KMS-11 (cell line): ENCODE results near the gene S100A7.

Experiments
- H2AFZ ChIP-seq: fragments of 200-600 bp; sonication (generic); 2 replicates; pipeline ENCODE4 v1.6.1; 2016; ENCODE audit warnings: antibody characterized with exemption, mixed run types, low read depth
- H3K27ac ChIP-seq: fragments of 200-600 bp; sonication (generic); 2 replicates; pipeline ENCODE4 v1.6.1; 2016; ENCODE audit warnings: mild to moderate bottlenecking, mixed run types
- H3K27me3 ChIP-seq: fragments of 200-600 bp; sonication (generic); 2 replicates; pipeline ENCODE4 v1.6.1; 2017; ENCODE audit warnings: mild to moderate bottlenecking, low read depth, mixed run types, moderate library complexity; ENCODE audit not compliant: insufficient read depth
- H3K36me3 ChIP-seq: fragments of 200-600 bp; sonication (generic); 2 replicates; pipeline ENCODE4 v1.6.1; 2017; ENCODE audit warnings: mild to moderate bottlenecking, mixed run types; ENCODE audit not compliant: insufficient read depth
- H3K4me1 ChIP-seq: fragments of 200-600 bp; sonication (generic); 2 replicates; pipeline ENCODE4 v1.6.1; 2016; ENCODE audit warnings: mild to moderate bottlenecking, low read depth, mixed run types; ENCODE audit not compliant: poor library complexity, severe bottlenecking
- H3K4me2 ChIP-seq: fragments of 200-600 bp; sonication (generic); 2 replicates; pipeline ENCODE4 v1.7.0; 2016; ENCODE audit warnings: mild to moderate bottlenecking, mixed run types
- H3K4me3 ChIP-seq: fragments of 200-600 bp; sonication (generic); IDR thresholded peaks from 2 replicates; pipeline ENCODE4 v1.6.1; 2017; ENCODE audit warnings: low read depth, low read length, mixed read lengths; ENCODE audit not compliant: insufficient read depth
- H3K79me2 ChIP-seq: fragments of 200-600 bp; sonication (generic); 2 replicates; pipeline ENCODE4 v1.6.1; 2016; ENCODE audit warnings: low read depth, mixed run types; ENCODE audit not compliant: insufficient read depth
- H3K9ac ChIP-seq: fragments of 200-600 bp; sonication (generic); 2 replicates; pipeline ENCODE4 v1.6.1; 2016; ENCODE audit warnings: mild to moderate bottlenecking, mixed run types
- H4K20me1 ChIP-seq: fragments of 200-600 bp; sonication (generic); 2 replicates; pipeline ENCODE4 v1.6.1; 2016; ENCODE audit warnings: mild to moderate bottlenecking, mixed run types; ENCODE audit not compliant: insufficient read depth
- TF ChIP-seq, protein P1 (sequence below): fragments of 200-600 bp; sonication (generic); conservative IDR thresholded peaks from 2 replicates; pipeline ENCODE4 v1.6.1; 2017; ENCODE audit warnings: low read depth, mild to moderate bottlenecking, antibody characterized with exemption, low read length, moderate library complexity, mixed read lengths

Gene S100A7

GRCh38 chr1:153506831-153507413 lies 46.5 kb upstream of the S100A7 start:
- no peak overlapping the region for H3K9ac ChIP-seq

GRCh38 chr1:153506386-153506785 lies 45.9 kb upstream of the S100A7 start:
- H3K4me2 ChIP-seq = no peak overlapping the region
- H3K36me3 ChIP-seq = no peaks in the 10 kb centered on the region
- no peak overlapping the region for H3K27ac ChIP-seq

More at GRCh38 chr1:153506831-153507413, 46.5 kb upstream of the S100A7 start:
- H3K27me3 ChIP-seq = no peaks in the 10 kb centered on the region
- TF ChIP-seq, protein P1, sequence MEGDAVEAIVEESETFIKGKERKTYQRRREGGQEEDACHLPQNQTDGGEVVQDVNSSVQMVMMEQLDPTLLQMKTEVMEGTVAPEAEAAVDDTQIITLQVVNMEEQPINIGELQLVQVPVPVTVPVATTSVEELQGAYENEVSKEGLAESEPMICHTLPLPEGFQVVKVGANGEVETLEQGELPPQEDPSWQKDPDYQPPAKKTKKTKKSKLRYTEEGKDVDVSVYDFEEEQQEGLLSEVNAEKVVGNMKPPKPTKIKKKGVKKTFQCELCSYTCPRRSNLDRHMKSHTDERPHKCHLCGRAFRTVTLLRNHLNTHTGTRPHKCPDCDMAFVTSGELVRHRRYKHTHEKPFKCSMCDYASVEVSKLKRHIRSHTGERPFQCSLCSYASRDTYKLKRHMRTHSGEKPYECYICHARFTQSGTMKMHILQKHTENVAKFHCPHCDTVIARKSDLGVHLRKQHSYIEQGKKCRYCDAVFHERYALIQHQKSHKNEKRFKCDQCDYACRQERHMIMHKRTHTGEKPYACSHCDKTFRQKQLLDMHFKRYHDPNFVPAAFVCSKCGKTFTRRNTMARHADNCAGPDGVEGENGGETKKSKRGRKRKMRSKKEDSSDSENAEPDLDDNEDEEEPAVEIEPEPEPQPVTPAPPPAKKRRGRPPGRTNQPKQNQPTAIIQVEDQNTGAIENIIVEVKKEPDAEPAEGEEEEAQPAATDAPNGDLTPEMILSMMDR = no peak
- no peak overlapping the region for H3K4me2 ChIP-seq
- no peak overlapping the region for H2AFZ ChIP-seq
- peaks cover 10% of the 10 kb centered on the region for H3K4me1 ChIP-seq
- no peaks in the 10 kb centered on the region for H3K36me3 ChIP-seq
- H3K27ac ChIP-seq = no peak overlapping the region
- H3K79me2 ChIP-seq = no peaks in the 10 kb centered on the region
- H3K4me3 ChIP-seq = no peak overlapping the region
- H4K20me1 ChIP-seq = no peaks in the 10 kb centered on the region

GRCh38 chr1:153505576-153505975 lies 45.1 kb upstream of the S100A7 start:
- Histone ChIP-seq H3K4me3 (no peak overlapping the region), H3K4me1 (peaks cover under 1% of the 10 kb centered on the region), H4K20me1 (no peaks in the 10 kb centered on the region), H3K4me2 (no peak overlapping the region), H3K27me3 (no peaks in the 10 kb centered on the region), H3K36me3 (no peaks in the 10 kb centered on the region), H3K9ac (no peak overlapping the region), H3K27ac (no peak overlapping the region), H3K79me2 (no peaks in the 10 kb centered on the region), H2AFZ (no peak overlapping the region)
- TF ChIP-seq, protein P1 = no peak

More at GRCh38 chr1:153506386-153506785, 45.9 kb upstream of the S100A7 start:
- Histone ChIP-seq H3K4me1 (peaks cover 8% of the 10 kb centered on the region), H2AFZ (no peak overlapping the region), H3K4me3 (no peak overlapping the region), H3K27me3 (no peaks in the 10 kb centered on the region), H4K20me1 (no peaks in the 10 kb centered on the region), H3K9ac (no peak overlapping the region), H3K79me2 (no peaks in the 10 kb centered on the region)
- TF ChIP-seq, protein P1 = no peak

- Histone ChIP-seq H3K4me1 (no peaks in the 10 kb centered on the region), H2AFZ (no peak overlapping the region), H3K27ac (no peak overlapping the region), H3K4me3 (no peak overlapping the region), H3K36me3 (no peaks in the 10 kb centered on the region), H3K4me2 (no peak overlapping the region), H4K20me1 (no peaks in the 10 kb centered on the region), H3K79me2 (no peaks in the 10 kb centered on the region), H3K9ac (no peak overlapping the region), H3K27me3 (no peaks in the 10 kb centered on the region)
- TF ChIP-seq, protein P1 = no peak
These were observed 43.3 kb upstream of the S100A7 start for GRCh38 chr1:153503766-153504165.
